Caco-2 (cell line): ENCODE results near the gene COLEC11. TPM values are rescaled to one million over a fixed set of nuclear protein-coding genes. Genes with fewer than 3 reads are reported as not detected.

Experiments used
- BruUV-seq: library from RNA; stranded (reverse); fragments of 400-500 nt; replicated peaks from 2 replicates; lab custom pipeline; 2021; lab: Mats Ljungman, UMichigan
- CTCF ChIA-PET: fragments of 300-600 bp; sonication (Branson Sonifier 250); formaldehyde crosslinking; loops from one replicate; lab custom pipeline; 2022; ENCODE audit warnings: antibody characterized with exemption; lab: Charles Lee
- POLR2A ChIA-PET: fragments of 300-600 bp; sonication (Branson Sonifier 250); formaldehyde crosslinking; loops from one replicate; lab custom pipeline; 2022; ENCODE audit warnings: antibody characterized with exemption; lab: Charles Lee
- DNase-seq, 2 experiments: peaks; one replicate each; pipeline versions ENCODE4 v3.0.0 to v3.0.0-alpha.2; 2020 to 2022
- H3K27me3 ChIP-seq: replicated peaks from 2 replicates; pipeline ENCODE4 v1.6.0; 2011; ENCODE audit warnings: low read length; ENCODE audit not compliant: control insufficient read depth, insufficient read depth
- H3K36me3 ChIP-seq: 2 replicates; pipeline ENCODE4 v1.5.1; 2011; ENCODE audit warnings: low read length; ENCODE audit not compliant: control insufficient read depth, insufficient read depth
- H3K4me1 ChIP-seq: fragments of 250-450 bp; sonication (Bioruptor Pico); 2 replicates; pipeline ENCODE4 v1.5.1; 2020; ENCODE audit warnings: mild to moderate bottlenecking
- H3K4me3 ChIP-seq: 2 replicates; pipeline ENCODE4 v1.5.1; 2011; ENCODE audit warnings: low read depth, mild to moderate bottlenecking, control low read depth, low read length
- H3K9me3 ChIP-seq: fragments of 250-450 bp; sonication (Bioruptor Pico); 2 replicates; pipeline ENCODE4 v1.5.1; 2020; ENCODE audit warnings: mild to moderate bottlenecking, moderate library complexity
- H3K27ac Mint-ChIP-seq: one replicate; pipeline ENCODE4 v1.8.0; 2022; ENCODE audit warnings: mixed read lengths; ENCODE audit not compliant: unreplicated experiment
- H3K27me3 Mint-ChIP-seq: one replicate; pipeline ENCODE4 v1.8.0; 2022; ENCODE audit warnings: mixed read lengths; ENCODE audit not compliant: insufficient read depth, unreplicated experiment
- H3K36me3 Mint-ChIP-seq: one replicate; pipeline ENCODE4 v1.8.0; 2022; ENCODE audit warnings: mild to moderate bottlenecking, mixed read lengths; ENCODE audit not compliant: insufficient read depth, unreplicated experiment
- H3K4me1 Mint-ChIP-seq: one replicate; pipeline ENCODE4 v1.8.0; 2022; ENCODE audit warnings: low read depth, mixed read lengths; ENCODE audit not compliant: unreplicated experiment
- H3K4me3 Mint-ChIP-seq: one replicate; pipeline ENCODE4 v1.8.0; 2022; ENCODE audit warnings: mild to moderate bottlenecking, moderate library complexity, mixed read lengths; ENCODE audit not compliant: unreplicated experiment
- H3K9me3 Mint-ChIP-seq: one replicate; pipeline ENCODE4 v1.8.0; 2022; ENCODE audit warnings: mixed read lengths; ENCODE audit not compliant: unreplicated experiment
- CTCF ChIP-seq, 2 experiments: fragments of 200-600 bp in 1 of 2; IDR thresholded peaks; 1 replicate in 1 of 2; 2 replicates in 1 of 2; pipeline versions ENCODE4 v1.5.1 to v1.8.0; 2011 to 2022; ENCODE audit warnings: antibody characterized with exemption in 1 of 2, control low read depth in 1 of 2, inconsistent platforms in 1 of 2, low read depth in 1 of 2, low read length in 1 of 2, mild to moderate bottlenecking in 1 of 2, moderate library complexity in 1 of 2; ENCODE audit not compliant: insufficient read depth in 1 of 2, severe bottlenecking in 1 of 2, unreplicated experiment in 1 of 2
- intact Hi-C: fragments of 100-400 bp; cut with micrococcal nuclease; formaldehyde crosslinking; loops from one replicate; pipeline ENCODE4 v1.10.0; 2022; ENCODE audit not compliant: unreplicated experiment
- total RNA-seq: library from RNA; stranded (reverse); gene quantifications from 2 replicates; pipeline ENCODE4 v1.2.3, GENCODE V29; 2022

Gene COLEC11
- total RNA-seq, 1 experiment from 2014 or later: not detected

- Mint-ChIP-seq H3K9me3 (no peaks in the 10 kb centered on the region), H3K4me3 (no peak overlapping the region), H3K27me3 (no peaks in the 10 kb centered on the region), H3K36me3 (peaks cover 9% of the 10 kb centered on the region), H3K27ac (no peak overlapping the region), H3K4me1 (peaks cover 6% of the 10 kb centered on the region)
- ChIA-PET CTCF (no interaction called here), POLR2A (no interaction called here)
- Histone ChIP-seq H3K4me3 (no peak overlapping the region), H3K36me3 (no peaks in the 10 kb centered on the region), H3K9me3 (no peaks in the 10 kb centered on the region), H3K4me1 (no peaks in the 10 kb centered on the region), H3K27me3 (no peaks in the 10 kb centered on the region)
- no peak for DNase-seq
- BruUV-seq: no TSS peak
- intact Hi-C loops: no loop called here
- no peak for TF ChIP-seq CTCF (IDR thresholded peaks at IDR 0.05; ENCODE audit: insufficient read depth in 1 of 2, low read depth in 1 of 2, low read length in 1 of 2, severe bottlenecking in 1 of 2, unreplicated experiment in 1 of 2)
Observed at GRCh38 chr2:3598912-3599854, 4.3 kb downstream of the COLEC11 start.

- CTCF ChIA-PET: no interaction called here
Observed at GRCh38 chr2:3600256-3600855, 5.4 kb downstream of the COLEC11 start.

More at GRCh38 chr2:3600256-3600855, 5.4 kb downstream of the COLEC11 start:
- H3K27me3 Mint-ChIP-seq: no peaks in the 10 kb centered on the region
- no peak for TF ChIP-seq CTCF (IDR thresholded peaks at IDR 0.05; ENCODE audit: insufficient read depth in 1 of 2, low read depth in 1 of 2, low read length in 1 of 2, severe bottlenecking in 1 of 2, unreplicated experiment in 1 of 2)
- no peaks in the 10 kb centered on the region for H3K4me1 ChIP-seq
- H3K4me1 Mint-ChIP-seq: peaks cover 6% of the 10 kb centered on the region
- H3K27me3 ChIP-seq: no peaks in the 10 kb centered on the region
- no peaks in the 10 kb centered on the region for H3K9me3 Mint-ChIP-seq
- no peaks in the 10 kb centered on the region for H3K9me3 ChIP-seq
- DNase-seq: no peak
- no peak overlapping the region for H3K4me3 ChIP-seq
- H3K27ac Mint-ChIP-seq: no peak overlapping the region
- POLR2A ChIA-PET: no interaction called here
- no peaks in the 10 kb centered on the region for H3K36me3 ChIP-seq
- intact Hi-C loops: no loop called here
- peaks cover 4% of the 10 kb centered on the region for H3K36me3 Mint-ChIP-seq
- no TSS peak for BruUV-seq
- H3K4me3 Mint-ChIP-seq: no peak overlapping the region
